DMS153 treated with DMSO at 0.1 percent for 48 hours (cell line): ENCODE measurements around the gene PAAF1.

Experiments used
- DNase-seq: peaks from one replicate; lab custom pipeline; 2025; ENCODE audit not compliant: unreplicated experiment; lab: John Stamatoyannopoulos, UW

The PAAF1 gene

GRCh38 chr11:73944901-73945300 is 68.1 kb downstream of the PAAF1 start:
- no peak for DNase-seq

- no peak for DNase-seq
These were observed 68.6 kb downstream of the PAAF1 start for GRCh38 chr11:73945396-73945795.

GRCh38 chr11:73946798-73947458 is 70.1 kb downstream of the PAAF1 start:
- no peak for DNase-seq

GRCh38 chr11:73949246-73949645 is 72.4 kb downstream of the PAAF1 start:
- DNase-seq: no peak

GRCh38 chr11:73949912-73950311 is 73.1 kb downstream of the PAAF1 start:
- no peak for DNase-seq

- DNase-seq: peak; percentile 19
These were observed 74.3 kb downstream of the PAAF1 start, which contains the start of gene DNAJB13 for GRCh38 chr11:73950869-73951710. Gene DNAJB13, plus strand, starts transcription at chr11:73951026. Its CDS starts 44 bp downstream, at chr11:73951070.

GRCh38 chr11:73951797-73952196 is 75.0 kb downstream of the PAAF1 start:
- no peak for DNase-seq

GRCh38 chr11:73956876-73957653 is 80.3 kb downstream of the PAAF1 start:
- no peak for DNase-seq

- DNase-seq: no peak
These were observed 81.0 kb downstream of the PAAF1 start for GRCh38 chr11:73957654-73958361.

- no peak for DNase-seq
These were observed 81.8 kb downstream of the PAAF1 start for GRCh38 chr11:73958521-73959141.

GRCh38 chr11:73961321-73961720 is 84.5 kb downstream of the PAAF1 start:
- no peak for DNase-seq

- no peak for DNase-seq
These were observed 85.4 kb downstream of the PAAF1 start for GRCh38 chr11:73962101-73962705.

GRCh38 chr11:73963861-73964260 is 87.1 kb downstream of the PAAF1 start:
- DNase-seq: no peak

- DNase-seq: no peak
These were observed 88.4 kb downstream of the PAAF1 start for GRCh38 chr11:73965076-73965763.

- DNase-seq: no peak
These were observed 88.9 kb downstream of the PAAF1 start for GRCh38 chr11:73965764-73966121.

GRCh38 chr11:73968356-73968966 is 91.7 kb downstream of the PAAF1 start:
- DNase-seq: no peak

- DNase-seq: no peak
These were observed 92.3 kb downstream of the PAAF1 start for GRCh38 chr11:73969091-73969490.

GRCh38 chr11:73969991-73970800 is 93.4 kb downstream of the PAAF1 start:
- DNase-seq: no peak
